GM12801 (cell line): ENCODE results near the gene SYT14.

Source experiments
- CTCF ChIP-seq: IDR thresholded peaks from one replicate; pipeline ENCODE4 v1.5.1; 2011; ENCODE audit warnings: control low read depth; ENCODE audit not compliant: insufficient read length; ENCODE audit errors: extremely low read depth

The SYT14 gene

GRCh38 chr1:210207597-210208450 is 269.8 kb downstream of the SYT14 start:
- TF ChIP-seq CTCF = no peak

- TF ChIP-seq CTCF = no peak
Measured at GRCh38 chr1:210213335-210213734, 275.3 kb downstream of the SYT14 start.

- TF ChIP-seq CTCF = no peak
Measured at GRCh38 chr1:210214573-210215409, 276.8 kb downstream of the SYT14 start.

- TF ChIP-seq CTCF = no peak
Measured at GRCh38 chr1:210217482-210217881, 279.5 kb downstream of the SYT14 start.

- no peak for TF ChIP-seq CTCF
Measured at GRCh38 chr1:210218047-210218446, 280.0 kb downstream of the SYT14 start.
